Measurements from ENCODE around the gene SLC44A2. TPM values are rescaled to one million over a fixed set of nuclear protein-coding genes. Genes with fewer than 3 reads are reported as not detected.

SLC44A2 gene
- total RNA-seq (100 to 1,000 TPM; 199 to 358 (median 274) TPM), polyA plus RNA-seq (100 to 1,000 TPM; 108 to 128 (median 125) TPM)
- long read RNA-seq, donor 1, transcript SLC44A2-202 (22 exons, 3,301 nt): major isoform, 20 of 38 reads
- long read RNA-seq, donor 1, partial matches to known transcripts: 14 of 38 reads
- long read RNA-seq, donor 1, other reads (novel, unspliced or antisense): 0 of 38 reads
- long read RNA-seq, donor 2, transcript SLC44A2-202 (22 exons, 3,301 nt): major isoform, 14 of 47 reads
- long read RNA-seq, donor 2, partial matches to known transcripts: 28 of 47 reads
- long read RNA-seq, donor 2, other reads (novel, unspliced or antisense): 0 of 47 reads

GRCh38 chr19:10625003-10625761 lies at the start of gene SLC44A2:
Gene SLC44A2, plus strand, starts transcription at chr19:10625553. Its CDS starts 81 bp downstream, at chr19:10625634.
- Histone ChIP-seq H3K27ac (peak within 1 kb of the TSS; percentile 36 to 81 (median 71)), H3K4me1 (peaks cover 8 to 85% (median 44%) of the 10 kb centered on the region in 6 donors), H3K36me3 (peaks cover 4 to 100% (median 47%) of the 10 kb centered on the region in 6 donors), H3K4me3 (peak within 1 kb of the TSS in 7 of 8 donors; percentile 17 to 64 (median 41)), H3K27me3 (replicated peaks in 1 of 7) (no peaks in the 10 kb centered on the region), H3K9me3 (no peaks in the 10 kb centered on the region)
- peak; percentile 83 for DNase-seq
- WGBS, 5 donors: 37 to 83% (median 63%) methylated on average over 37 to 53 of the region's 53 CpGs
- intact Hi-C loops (cut with DNase I; ENCODE audit: low total_unique reads): no loop called here
- peak; percentile 48 to 80 (median 70) for TF ChIP-seq POLR2AphosphoS5 (IDR thresholded peaks at IDR 0.05)
- TF ChIP-seq, protein P1, sequence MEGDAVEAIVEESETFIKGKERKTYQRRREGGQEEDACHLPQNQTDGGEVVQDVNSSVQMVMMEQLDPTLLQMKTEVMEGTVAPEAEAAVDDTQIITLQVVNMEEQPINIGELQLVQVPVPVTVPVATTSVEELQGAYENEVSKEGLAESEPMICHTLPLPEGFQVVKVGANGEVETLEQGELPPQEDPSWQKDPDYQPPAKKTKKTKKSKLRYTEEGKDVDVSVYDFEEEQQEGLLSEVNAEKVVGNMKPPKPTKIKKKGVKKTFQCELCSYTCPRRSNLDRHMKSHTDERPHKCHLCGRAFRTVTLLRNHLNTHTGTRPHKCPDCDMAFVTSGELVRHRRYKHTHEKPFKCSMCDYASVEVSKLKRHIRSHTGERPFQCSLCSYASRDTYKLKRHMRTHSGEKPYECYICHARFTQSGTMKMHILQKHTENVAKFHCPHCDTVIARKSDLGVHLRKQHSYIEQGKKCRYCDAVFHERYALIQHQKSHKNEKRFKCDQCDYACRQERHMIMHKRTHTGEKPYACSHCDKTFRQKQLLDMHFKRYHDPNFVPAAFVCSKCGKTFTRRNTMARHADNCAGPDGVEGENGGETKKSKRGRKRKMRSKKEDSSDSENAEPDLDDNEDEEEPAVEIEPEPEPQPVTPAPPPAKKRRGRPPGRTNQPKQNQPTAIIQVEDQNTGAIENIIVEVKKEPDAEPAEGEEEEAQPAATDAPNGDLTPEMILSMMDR (IDR thresholded peaks at IDR 0.05 in 8 of 11, conservative IDR thresholded peaks at IDR 0.05 in 3 of 11): no peak
- TF ChIP-seq POLR2A (IDR thresholded peaks at IDR 0.05): no peak

GRCh38 chr19:10577951-10578350 lies 47.4 kb upstream of the SLC44A2 start:
- Histone ChIP-seq H3K36me3 (no peaks in the 10 kb centered on the region), H3K27me3 (replicated peaks in 1 of 7) (no peaks in the 10 kb centered on the region), H3K4me3 (no peak overlapping the region), H3K4me1 (peaks cover 0 to 16% (median 8%) of the 10 kb centered on the region in 6 donors), H3K27ac (no peak overlapping the region), H3K9me3 (no peaks in the 10 kb centered on the region)
- DNase-seq: no peak
- 78 to 98% (median 92%) methylated on average over 6 of the region's 6 CpGs for WGBS, 5 donors
- intact Hi-C loops (cut with DNase I; ENCODE audit: low total_unique reads): loop anchor here (10.0 kb wide), 1 partner anchor 173 kb away; the partner anchor contains the start of gene CDC37
- TF ChIP-seq POLR2A (IDR thresholded peaks at IDR 0.05): no peak
- TF ChIP-seq POLR2AphosphoS5 (IDR thresholded peaks at IDR 0.05): no peak
- TF ChIP-seq, protein P1 (IDR thresholded peaks at IDR 0.05 in 8 of 11, conservative IDR thresholded peaks at IDR 0.05 in 3 of 11): no peak

DNA sequence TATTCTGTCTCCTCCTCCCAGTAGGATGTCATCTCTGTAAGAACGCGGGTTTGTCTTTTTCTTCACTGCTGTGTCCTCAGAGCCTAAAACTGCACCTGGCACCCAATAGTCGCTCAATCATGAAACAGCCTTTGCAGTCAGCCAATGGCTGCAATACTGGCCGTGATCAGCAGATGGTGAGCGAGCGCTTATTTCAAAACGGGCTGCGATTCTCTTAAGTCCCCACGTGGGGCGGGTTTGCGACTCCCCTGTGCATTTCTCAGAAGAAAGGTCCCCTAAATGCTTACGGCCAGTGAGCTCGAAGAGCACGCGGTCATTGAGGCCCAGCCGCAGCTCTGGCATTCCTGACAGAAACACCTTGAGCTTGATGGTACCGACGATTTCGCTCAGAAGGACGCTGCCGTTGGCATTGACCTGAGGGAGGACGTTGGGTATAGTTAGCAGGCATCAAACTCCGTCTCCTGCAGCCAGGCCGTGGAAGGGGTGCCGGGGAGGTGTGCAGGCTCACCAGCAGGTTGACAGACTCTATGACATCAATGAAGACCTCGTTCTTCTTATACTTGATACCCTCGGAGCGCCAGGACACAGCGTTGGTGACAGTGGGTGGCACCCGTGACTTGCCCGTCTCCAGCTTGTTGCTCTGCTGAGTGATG lies 44.2 kb upstream of the SLC44A2 start:
- 26 to 37% (median 28%) methylated on average over 26 to 31 of the region's 31 CpGs for WGBS, 5 donors
- Histone ChIP-seq H3K9me3 (no peaks in the 10 kb centered on the region), H3K4me3 (peak overlapping the region in 1 of 8 donors; percentile 45), H3K36me3 (no peaks in the 10 kb centered on the region), H3K4me1 (peaks cover 0 to 36% (median 13%) of the 10 kb centered on the region in 6 donors), H3K27me3 (replicated peaks in 1 of 7) (no peaks in the 10 kb centered on the region), H3K27ac (peak overlapping the region in 1 of 8 donors; percentile 22)
- TF ChIP-seq, protein P1 (IDR thresholded peaks at IDR 0.05 in 8 of 11, conservative IDR thresholded peaks at IDR 0.05 in 3 of 11): peak; percentile 96 to 99 (median 98)
- TF ChIP-seq POLR2AphosphoS5 (IDR thresholded peaks at IDR 0.05): peak; percentile 41 to 88 (median 64)
- no peak for TF ChIP-seq POLR2A (IDR thresholded peaks at IDR 0.05)
- intact Hi-C loops (cut with DNase I; ENCODE audit: low total_unique reads): loop anchor here (1.0 to 5.0 kb wide), 2 partner anchors 63 to 116 kb away; no protein-coding TSS in a partner anchor
- DNase-seq: peak; percentile 95
